Loucy (cell line): Measurements from ENCODE around the gene ZNF664.

Experiments used
- EZH2phosphoT487 ChIP-seq: fragments of 200-600 bp; IDR thresholded peaks from 2 replicates; pipeline ENCODE4 v1.6.1; 2018; ENCODE audit warnings: antibody characterized with exemption, mild to moderate bottlenecking, moderate library complexity, borderline replicate concordance
- TF ChIP-seq, protein P1 (sequence below): fragments of 200-600 bp; sonication (generic); conservative IDR thresholded peaks from 2 replicates; pipeline ENCODE4 v1.5.1; 2014; ENCODE audit warnings: mild to moderate bottlenecking, antibody characterized with exemption, low read length

DNA sequence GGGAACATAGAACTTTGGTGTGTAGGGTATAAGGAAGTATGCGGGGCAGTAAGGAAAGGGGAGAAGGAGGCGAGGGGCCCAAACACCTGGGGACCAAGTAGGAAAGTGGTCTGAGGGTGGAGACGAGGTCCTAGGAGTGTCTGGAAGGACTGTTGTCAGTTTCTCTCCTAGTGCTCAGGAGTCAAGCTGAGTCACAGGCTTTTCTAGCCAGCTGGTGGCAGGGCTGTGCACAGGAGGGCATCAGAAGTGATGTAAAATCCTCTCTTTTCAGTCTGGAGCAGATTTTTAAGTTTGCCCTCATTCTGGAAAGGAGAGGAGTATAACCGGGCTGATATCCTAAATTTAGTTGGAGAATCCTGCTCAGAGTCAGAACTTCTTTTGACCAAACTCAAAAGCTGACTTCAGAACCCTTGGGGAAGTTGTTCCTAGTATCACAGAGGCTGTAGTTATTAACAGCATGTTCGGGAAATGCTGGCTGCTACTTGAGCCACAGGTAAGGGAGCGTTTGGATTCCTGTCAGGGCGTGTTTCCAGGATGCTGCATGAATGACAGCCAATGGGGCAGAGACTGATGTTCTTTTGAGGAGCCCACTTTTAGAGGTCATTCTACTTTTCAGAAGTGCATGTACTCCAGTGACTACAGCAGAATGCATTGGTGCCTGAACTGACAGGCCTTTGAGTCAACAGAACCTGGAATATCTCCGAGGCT lies 19.3 kb downstream of the ZNF664 start:
- TF ChIP-seq, protein P1, sequence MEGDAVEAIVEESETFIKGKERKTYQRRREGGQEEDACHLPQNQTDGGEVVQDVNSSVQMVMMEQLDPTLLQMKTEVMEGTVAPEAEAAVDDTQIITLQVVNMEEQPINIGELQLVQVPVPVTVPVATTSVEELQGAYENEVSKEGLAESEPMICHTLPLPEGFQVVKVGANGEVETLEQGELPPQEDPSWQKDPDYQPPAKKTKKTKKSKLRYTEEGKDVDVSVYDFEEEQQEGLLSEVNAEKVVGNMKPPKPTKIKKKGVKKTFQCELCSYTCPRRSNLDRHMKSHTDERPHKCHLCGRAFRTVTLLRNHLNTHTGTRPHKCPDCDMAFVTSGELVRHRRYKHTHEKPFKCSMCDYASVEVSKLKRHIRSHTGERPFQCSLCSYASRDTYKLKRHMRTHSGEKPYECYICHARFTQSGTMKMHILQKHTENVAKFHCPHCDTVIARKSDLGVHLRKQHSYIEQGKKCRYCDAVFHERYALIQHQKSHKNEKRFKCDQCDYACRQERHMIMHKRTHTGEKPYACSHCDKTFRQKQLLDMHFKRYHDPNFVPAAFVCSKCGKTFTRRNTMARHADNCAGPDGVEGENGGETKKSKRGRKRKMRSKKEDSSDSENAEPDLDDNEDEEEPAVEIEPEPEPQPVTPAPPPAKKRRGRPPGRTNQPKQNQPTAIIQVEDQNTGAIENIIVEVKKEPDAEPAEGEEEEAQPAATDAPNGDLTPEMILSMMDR, result no peak
- no peak for TF ChIP-seq EZH2phosphoT487
